Measurements from ENCODE around the gene CCIN. TPM values are rescaled to one million over a fixed set of nuclear protein-coding genes. Genes with fewer than 3 reads are reported as not detected.

Gene CCIN
- total RNA-seq, 1 experiment from 2014 or later = 0.20 TPM

- TF ChIP-seq MLX (CRISPR knock-in tag; IDR thresholded peaks at IDR 0.05) = no peak
- no peak for TF ChIP-seq SMAD4 (CRISPR knock-in tag; IDR thresholded peaks at IDR 0.05)
Measured at GRCh38 chr9:36145970-36146369, 23.2 kb upstream of the CCIN start (continued).

- CTCF ChIA-PET = no interaction called here
- Mint-ChIP-seq H3K9me3 (peaks cover 18% of the 10 kb centered on the region), H3K4me1 (no peaks in the 10 kb centered on the region), H3K27me3 (ENCODE audit: low read depth) (peaks cover 19% of the 10 kb centered on the region), H3K27ac (no peak overlapping the region), H3K4me3 (no peak overlapping the region), H3K36me3 (peaks cover 13% of the 10 kb centered on the region)
- ATAC-seq (no peak), DNase-seq (ENCODE audit: low spot score) (no peak)
- POLR2A ChIA-PET = no interaction called here
- TF ChIP-seq TEAD1 (CRISPR knock-in tag; IDR thresholded peaks at IDR 0.05) (no peak), ELF4 (CRISPR knock-in tag; IDR thresholded peaks at IDR 0.05; ENCODE audit: low read depth) (no peak), FOXK1 (CRISPR knock-in tag; IDR thresholded peaks at IDR 0.05) (no peak)
Measured at GRCh38 chr9:36146651-36147050, 22.5 kb upstream of the CCIN start.

GRCh38 chr9:36147441-36148175 is 21.6 kb upstream of the CCIN start:
- Mint-ChIP-seq H3K4me1 (no peaks in the 10 kb centered on the region), H3K4me3 (no peak overlapping the region), H3K9me3 (peaks cover 18% of the 10 kb centered on the region), H3K27me3 (ENCODE audit: low read depth) (peaks cover 19% of the 10 kb centered on the region), H3K36me3 (peaks cover 13% of the 10 kb centered on the region), H3K27ac (no peak overlapping the region)
- ChIA-PET CTCF (interaction anchor here (1.5 kb wide), 1 partner anchor 15 kb away, joined by 6 read pairs; no protein-coding TSS in a partner anchor), POLR2A (no interaction called here)
- TF ChIP-seq ZBTB43 (CRISPR knock-in tag; IDR thresholded peaks at IDR 0.05) = no peak
- TF ChIP-seq ZNF281 (CRISPR knock-in tag; IDR thresholded peaks at IDR 0.05) = no peak
- TF ChIP-seq KAT7 (CRISPR knock-in tag; IDR thresholded peaks at IDR 0.05; ENCODE audit: borderline replicate concordance) = no peak
- DNase-seq (ENCODE audit: low spot score) = no peak
- ATAC-seq = no peak

GRCh38 chr9:36148311-36149051 is 20.7 kb upstream of the CCIN start:
- ATAC-seq (no peak), DNase-seq (ENCODE audit: low spot score) (no peak)
- CTCF ChIA-PET = interaction anchor here (1.1 to 1.5 kb wide), 2 partner anchors 14 to 18 kb away, joined by 5 to 6 read pairs; no protein-coding TSS in a partner anchor
- Mint-ChIP-seq H3K9me3 (peaks cover 18% of the 10 kb centered on the region), H3K27me3 (ENCODE audit: low read depth) (peaks cover 15% of the 10 kb centered on the region), H3K36me3 (peaks cover 13% of the 10 kb centered on the region), H3K4me1 (no peaks in the 10 kb centered on the region), H3K4me3 (no peak overlapping the region), H3K27ac (no peak overlapping the region)
- TF ChIP-seq NFE2L1 (CRISPR knock-in tag; IDR thresholded peaks at IDR 0.05) (no peak), ZNF532 (CRISPR knock-in tag; IDR thresholded peaks at IDR 0.05; ENCODE audit: borderline replicate concordance) (no peak), TEAD4 (CRISPR knock-in tag; IDR thresholded peaks at IDR 0.05) (no peak), CREM (CRISPR knock-in tag; IDR thresholded peaks at IDR 0.05) (no peak), SMAD3 (CRISPR knock-in tag; IDR thresholded peaks at IDR 0.05; ENCODE audit: borderline replicate concordance) (no peak), SMAD4 (CRISPR knock-in tag; IDR thresholded peaks at IDR 0.05) (no peak), E2F4 (CRISPR knock-in tag; IDR thresholded peaks at IDR 0.05; ENCODE audit: borderline replicate concordance, low read depth) (no peak), CDX4 (CRISPR knock-in tag; IDR thresholded peaks at IDR 0.05; ENCODE audit: borderline replicate concordance) (no peak), ZNF396 (CRISPR knock-in tag; IDR thresholded peaks at IDR 0.05; ENCODE audit: borderline replicate concordance) (no peak)
- POLR2A ChIA-PET = interaction anchor here (1.4 kb wide), 1 partner anchor 15 kb away, joined by 4 read pairs; no protein-coding TSS in a partner anchor
